ENCODE results near the gene CCDC157. TPM values are rescaled to one million over a fixed set of nuclear protein-coding genes. Genes with fewer than 3 reads are reported as not detected.
"Not testable (repeated sequence)": the region's sequence is repeated elsewhere in the genome, so short reads cannot be mapped to it uniquely, and the experiment has no call there.

The CCDC157 gene
- total and polyA plus RNA-seq, 12 donors = 0.48 to 9.9 (median 2.8) TPM

GRCh38 chr22:30402028-30402765, 45.4 kb downstream of the CCDC157 start:
- Histone ChIP-seq H3K36me3 (replicated peaks in 1 of 2) (no peaks in the 10 kb centered on the region), H3K4me3 (no peak overlapping the region), H3K27ac (peak overlapping the region in 1 of 5 donors; percentile 21), H3K4me1 (replicated peaks in 1 of 2) (peaks cover 6 to 8% of the 10 kb centered on the region in 2 donors), H3K27me3 (no peaks in the 10 kb centered on the region), H3K9me3 (replicated peaks in 1 of 3) (no peaks in the 10 kb centered on the region)
- WGBS, 4 donors = 70 to 88% (median 79%) methylated on average over 5 of the region's 5 CpGs
- intact Hi-C loops (cut with DNase I) = no loop called here
- DNase-seq = no peak
- TF ChIP-seq CTCF (IDR thresholded peaks at IDR 0.05) = no peak
- TF ChIP-seq POLR2A (IDR thresholded peaks at IDR 0.05) = no peak

- H3K9me3 ChIP-seq (replicated peaks in 1 of 3); H3K36me3 ChIP-seq (replicated peaks in 1 of 2); H3K27ac ChIP-seq; intact Hi-C loops (cut with DNase I); DNase-seq; H3K4me1 ChIP-seq (replicated peaks in 1 of 2); H3K27me3 ChIP-seq; H3K4me3 ChIP-seq: not testable (repeated sequence)
- 93 to 95% (median 95%) methylated on average over 5 of the region's 5 CpGs for WGBS, 4 donors
Observed at GRCh38 chr22:30402766-30403104, 45.9 kb downstream of the CCDC157 start.

- TF ChIP-seq POLR2A (IDR thresholded peaks at IDR 0.05) (no peak), CTCF (IDR thresholded peaks at IDR 0.05) (no peak)
- WGBS, 4 donors = 80 to 90% (median 88%) methylated on average over 6 of the region's 6 CpGs
- H3K9me3 ChIP-seq (replicated peaks in 1 of 3) = no peaks in the 10 kb centered on the region
Observed at GRCh38 chr22:30404307-30404706, 47.5 kb downstream of the CCDC157 start.

GRCh38 chr22:30405731-30406130, 48.9 kb downstream of the CCDC157 start:
- no peaks in the 10 kb centered on the region for H3K36me3 ChIP-seq (replicated peaks in 1 of 2)
- WGBS, 4 donors = 47 to 67% (median 61%) methylated on average over 3 to 4 of the region's 4 CpGs

More at GRCh38 chr22:30404307-30404706, 47.5 kb downstream of the CCDC157 start:
- no peaks in the 10 kb centered on the region for H3K36me3 ChIP-seq (replicated peaks in 1 of 2)
- H3K4me3 ChIP-seq = no peak overlapping the region
- no peak overlapping the region for H3K27ac ChIP-seq
- no peaks in the 10 kb centered on the region for H3K27me3 ChIP-seq
- H3K4me1 ChIP-seq (replicated peaks in 1 of 2) = no peaks in the 10 kb centered on the region
- intact Hi-C loops (cut with DNase I) = no loop called here
- no peak for DNase-seq

More at GRCh38 chr22:30405731-30406130, 48.9 kb downstream of the CCDC157 start:
- H3K9me3 ChIP-seq (replicated peaks in 1 of 3) = no peaks in the 10 kb centered on the region
- intact Hi-C loops (cut with DNase I) = no loop called here
- H3K27me3 ChIP-seq = no peaks in the 10 kb centered on the region
- no peaks in the 10 kb centered on the region for H3K4me1 ChIP-seq (replicated peaks in 1 of 2)
- DNase-seq = no peak
- H3K4me3 ChIP-seq = no peak overlapping the region
- TF ChIP-seq CTCF (IDR thresholded peaks at IDR 0.05) (no peak), POLR2A (IDR thresholded peaks at IDR 0.05) (no peak)
- H3K27ac ChIP-seq = no peak overlapping the region
